Neural progenitor cell (in vitro differentiated cells): ENCODE measurements around the gene SLX4. TPM values are rescaled to one million over a fixed set of nuclear protein-coding genes. Genes with fewer than 3 reads are reported as not detected.

ENCODE experiments used
- DNase-seq: peaks from one replicate; pipeline ENCODE4 v3.0.0-alpha.2; 2016; ENCODE audit warnings: low spot score
- H2AFZ ChIP-seq: fragments of 200-600 bp; sonication (generic); replicated peaks from 2 replicates; pipeline ENCODE4 v1.6.1; 2016; ENCODE audit warnings: antibody characterized with exemption
- H3F3A ChIP-seq: fragments of 200-600 bp; sonication (generic); 2 replicates; pipeline ENCODE4 v1.6.1; 2016; ENCODE audit warnings: antibody characterized with exemption, low read depth
- H3K27ac ChIP-seq: fragments of 200-600 bp; sonication (generic); 2 replicates; pipeline ENCODE4 v1.5.1; 2016; ENCODE audit warnings: mild to moderate bottlenecking
- H3K27me3 ChIP-seq: fragments of 200-600 bp; sonication (generic); 2 replicates; pipeline ENCODE4 v1.6.1; 2016; ENCODE audit warnings: mild to moderate bottlenecking, moderate library complexity
- H3K36me3 ChIP-seq: fragments of 200-600 bp; sonication (generic); 2 replicates; pipeline ENCODE4 v1.5.1; 2016
- H3K4me1 ChIP-seq: fragments of 200-600 bp; sonication (generic); 2 replicates; pipeline ENCODE4 v1.6.1; 2016; ENCODE audit warnings: mixed run types
- H3K4me2 ChIP-seq: fragments of 200-600 bp; sonication (generic); 2 replicates; pipeline ENCODE4 v1.6.1; 2016
- H3K4me3 ChIP-seq: fragments of 200-600 bp; sonication (generic); 2 replicates; pipeline ENCODE4 v1.5.1; 2016
- H3K79me2 ChIP-seq: fragments of 200-600 bp; sonication (generic); 2 replicates; pipeline ENCODE4 v1.6.1; 2016; ENCODE audit warnings: low read depth
- H3K9ac ChIP-seq: fragments of 200-600 bp; sonication (generic); 2 replicates; pipeline ENCODE4 v1.6.1; 2016
- H3K9me3 ChIP-seq: fragments of 200-600 bp; sonication (generic); 2 replicates; pipeline ENCODE4 v1.5.1; 2016; ENCODE audit warnings: low read depth
- H4K20me1 ChIP-seq: fragments of 200-600 bp; sonication (generic); 2 replicates; pipeline ENCODE4 v1.6.1; 2016; ENCODE audit warnings: low read depth
- H3K27ac Mint-ChIP-seq: 3 replicates; pipeline ENCODE4 v1.8.0; 2021; ENCODE audit warnings: mixed read lengths
- H3K27me3 Mint-ChIP-seq: 2 replicates; pipeline ENCODE4 v1.8.0; 2022; ENCODE audit warnings: low read depth, mild to moderate bottlenecking, inconsistent platforms, moderate library complexity, mixed read lengths; ENCODE audit not compliant: insufficient read depth
- H3K36me3 Mint-ChIP-seq: 3 replicates; pipeline ENCODE4 v1.8.0; 2021; ENCODE audit warnings: mixed read lengths
- H3K4me1 Mint-ChIP-seq: 3 replicates; pipeline ENCODE4 v1.8.0; 2021; ENCODE audit warnings: mixed read lengths
- H3K4me3 Mint-ChIP-seq: 3 replicates; pipeline ENCODE4 v1.8.0; 2021; ENCODE audit warnings: mild to moderate bottlenecking, moderate library complexity, mixed read lengths
- H3K9me3 Mint-ChIP-seq: 3 replicates; pipeline ENCODE4 v1.8.0; 2020; ENCODE audit warnings: mixed read lengths
- EZH2 ChIP-seq: fragments of 200-600 bp; sonication (generic); IDR thresholded peaks from 2 replicates; pipeline ENCODE4 v1.6.1; 2017; ENCODE audit warnings: antibody characterized with exemption, mild to moderate bottlenecking, moderate library complexity
- EZH2phosphoT487 ChIP-seq: fragments of 200-600 bp; sonication (generic); IDR thresholded peaks from 2 replicates; pipeline ENCODE4 v1.6.1; 2017; ENCODE audit warnings: antibody characterized with exemption
- total RNA-seq: library from RNA; depleted of rRNA; stranded (reverse); fragments of >200 nt; gene quantifications from 2 replicates; pipeline ENCODE4 v1.2.3, GENCODE V29; 2015; ENCODE audit warnings: low replicate concordance
- TF ChIP-seq, protein P1 (sequence below): fragments of 200-600 bp; sonication (generic); IDR thresholded peaks from 2 replicates; pipeline ENCODE4 v1.5.1; 2017; ENCODE audit warnings: antibody characterized with exemption, mild to moderate bottlenecking

The SLX4 gene
- total RNA-seq, 1 donor from 2014 or later = 7.7 TPM

DNA sequence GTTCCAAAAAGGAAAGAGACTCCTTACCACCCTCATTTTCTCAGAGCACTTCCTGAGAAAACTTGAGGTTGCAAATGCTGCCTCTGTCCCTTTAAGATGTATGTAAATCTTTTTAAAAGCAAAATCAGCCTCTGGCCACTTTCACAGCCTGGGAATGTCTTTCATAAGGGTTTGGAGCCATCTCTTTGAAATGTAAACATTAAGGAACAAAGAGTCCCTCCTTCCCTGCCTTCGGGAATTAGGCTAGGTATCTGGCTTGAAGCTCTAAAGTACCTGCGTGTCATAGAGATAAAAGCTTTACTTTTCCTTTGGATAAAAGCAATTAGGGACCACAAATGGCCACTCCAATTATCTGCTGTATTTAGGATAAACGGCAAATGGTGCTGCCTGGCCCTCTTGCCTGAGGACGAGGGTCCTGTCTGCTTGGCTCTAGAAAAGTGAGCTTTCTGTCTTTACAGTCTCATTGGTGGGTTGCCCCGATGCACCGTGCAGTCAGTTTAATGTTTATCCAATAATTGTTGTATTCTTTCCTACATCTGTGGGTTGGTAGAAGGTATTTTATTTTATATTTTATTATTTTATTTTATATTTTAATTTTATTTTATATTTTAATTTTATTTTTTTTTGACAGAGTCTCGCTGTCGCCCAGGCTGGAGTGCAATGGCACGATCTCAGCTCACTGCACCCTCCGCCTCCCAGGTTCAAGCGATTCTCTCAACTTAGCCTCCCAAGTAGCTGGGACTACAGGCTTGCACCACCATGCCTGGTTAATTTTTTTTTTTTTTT, 58.1 kb downstream of the SLX4 start:
- Histone ChIP-seq H3K9ac (no peak overlapping the region), H3F3A (peaks cover 19% of the 10 kb centered on the region), H3K4me3 (peak overlapping the region; percentile 21), H3K27ac (no peak overlapping the region), H3K4me2 (peak overlapping the region; percentile 70), H3K27me3 (no peaks in the 10 kb centered on the region), H4K20me1 (no peaks in the 10 kb centered on the region), H3K79me2 (no peaks in the 10 kb centered on the region), H3K4me1 (peaks cover 10% of the 10 kb centered on the region), H2AFZ (peak overlapping the region; percentile 91), H3K36me3 (no peaks in the 10 kb centered on the region), H3K9me3 (no peaks in the 10 kb centered on the region)
- peaks cover 3% of the 10 kb centered on the region for H3K4me1 Mint-ChIP-seq
- H3K9me3 Mint-ChIP-seq = no peaks in the 10 kb centered on the region
- no peak overlapping the region for H3K4me3 Mint-ChIP-seq
- TF ChIP-seq, protein P1, sequence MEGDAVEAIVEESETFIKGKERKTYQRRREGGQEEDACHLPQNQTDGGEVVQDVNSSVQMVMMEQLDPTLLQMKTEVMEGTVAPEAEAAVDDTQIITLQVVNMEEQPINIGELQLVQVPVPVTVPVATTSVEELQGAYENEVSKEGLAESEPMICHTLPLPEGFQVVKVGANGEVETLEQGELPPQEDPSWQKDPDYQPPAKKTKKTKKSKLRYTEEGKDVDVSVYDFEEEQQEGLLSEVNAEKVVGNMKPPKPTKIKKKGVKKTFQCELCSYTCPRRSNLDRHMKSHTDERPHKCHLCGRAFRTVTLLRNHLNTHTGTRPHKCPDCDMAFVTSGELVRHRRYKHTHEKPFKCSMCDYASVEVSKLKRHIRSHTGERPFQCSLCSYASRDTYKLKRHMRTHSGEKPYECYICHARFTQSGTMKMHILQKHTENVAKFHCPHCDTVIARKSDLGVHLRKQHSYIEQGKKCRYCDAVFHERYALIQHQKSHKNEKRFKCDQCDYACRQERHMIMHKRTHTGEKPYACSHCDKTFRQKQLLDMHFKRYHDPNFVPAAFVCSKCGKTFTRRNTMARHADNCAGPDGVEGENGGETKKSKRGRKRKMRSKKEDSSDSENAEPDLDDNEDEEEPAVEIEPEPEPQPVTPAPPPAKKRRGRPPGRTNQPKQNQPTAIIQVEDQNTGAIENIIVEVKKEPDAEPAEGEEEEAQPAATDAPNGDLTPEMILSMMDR = no peak
- TF ChIP-seq EZH2phosphoT487 (peak; percentile 35), EZH2 (no peak)
- no peak overlapping the region for H3K27ac Mint-ChIP-seq
- no peaks in the 10 kb centered on the region for H3K36me3 Mint-ChIP-seq
- peaks cover 2% of the 10 kb centered on the region for H3K27me3 Mint-ChIP-seq
- peak; percentile 44 for DNase-seq

DNA sequence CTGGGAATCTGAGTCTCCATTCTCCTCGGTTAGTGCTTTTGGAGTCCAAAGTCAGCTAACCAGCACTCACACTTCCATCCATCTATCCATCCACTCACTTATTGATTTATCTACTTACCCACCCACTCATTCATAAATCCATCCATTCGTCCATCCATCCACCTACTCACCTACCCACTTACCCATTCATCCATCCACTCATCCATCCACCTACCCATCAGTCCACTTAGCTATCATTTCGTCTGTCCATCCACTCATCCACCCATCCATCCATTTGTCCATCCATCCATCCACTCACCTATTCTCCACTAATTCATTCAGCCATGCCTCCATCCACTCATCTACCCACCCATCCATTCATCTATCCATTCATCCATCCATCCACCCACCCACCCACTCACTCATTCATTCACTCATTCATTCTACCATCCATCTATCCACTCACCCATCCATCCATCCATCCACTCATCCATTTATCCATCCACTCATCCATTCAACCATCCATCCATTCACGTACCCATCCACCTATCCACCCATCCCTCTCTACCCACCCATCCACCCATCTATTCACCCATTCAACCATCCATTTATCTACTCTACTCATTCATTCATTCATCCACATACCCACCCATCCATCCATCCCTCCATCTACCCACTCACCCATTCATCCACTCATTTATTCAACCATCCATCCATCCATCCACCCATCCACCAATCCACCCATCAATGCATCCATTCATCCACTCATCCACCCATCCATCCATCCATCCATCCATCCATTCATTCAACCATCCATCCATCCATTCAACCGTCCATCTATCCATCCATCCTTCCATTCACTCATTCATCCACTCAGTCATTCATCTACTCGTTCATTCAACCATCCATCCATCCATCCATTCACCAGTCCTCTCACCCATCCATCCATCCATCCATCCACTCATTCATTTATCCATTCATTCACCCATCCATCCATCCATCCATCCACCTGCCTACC, 60.3 kb downstream of the SLX4 start:
- no peak overlapping the region for H3K9ac ChIP-seq
- peaks cover 19% of the 10 kb centered on the region for H3F3A ChIP-seq
- H3K9me3 ChIP-seq = no peaks in the 10 kb centered on the region
- H3K36me3 ChIP-seq = no peaks in the 10 kb centered on the region
- H3K27me3 Mint-ChIP-seq = peaks cover 4% of the 10 kb centered on the region
- H3K36me3 Mint-ChIP-seq = no peaks in the 10 kb centered on the region
- no peak overlapping the region for H3K27ac Mint-ChIP-seq
- no peak for DNase-seq
- peaks cover 3% of the 10 kb centered on the region for H3K4me1 Mint-ChIP-seq
- H4K20me1 ChIP-seq = no peaks in the 10 kb centered on the region
- no peak overlapping the region for H2AFZ ChIP-seq
- H3K4me3 ChIP-seq = no peak overlapping the region
- no peaks in the 10 kb centered on the region for H3K79me2 ChIP-seq
- H3K27me3 ChIP-seq = no peaks in the 10 kb centered on the region
- no peak overlapping the region for H3K4me2 ChIP-seq
- H3K4me3 Mint-ChIP-seq = no peak overlapping the region
- H3K9me3 Mint-ChIP-seq = no peaks in the 10 kb centered on the region
- TF ChIP-seq, protein P1 = no peak
- TF ChIP-seq EZH2phosphoT487 = no peak
- TF ChIP-seq EZH2 = no peak
- H3K27ac ChIP-seq = no peak overlapping the region
- H3K4me1 ChIP-seq = peaks cover 10% of the 10 kb centered on the region

DNA sequence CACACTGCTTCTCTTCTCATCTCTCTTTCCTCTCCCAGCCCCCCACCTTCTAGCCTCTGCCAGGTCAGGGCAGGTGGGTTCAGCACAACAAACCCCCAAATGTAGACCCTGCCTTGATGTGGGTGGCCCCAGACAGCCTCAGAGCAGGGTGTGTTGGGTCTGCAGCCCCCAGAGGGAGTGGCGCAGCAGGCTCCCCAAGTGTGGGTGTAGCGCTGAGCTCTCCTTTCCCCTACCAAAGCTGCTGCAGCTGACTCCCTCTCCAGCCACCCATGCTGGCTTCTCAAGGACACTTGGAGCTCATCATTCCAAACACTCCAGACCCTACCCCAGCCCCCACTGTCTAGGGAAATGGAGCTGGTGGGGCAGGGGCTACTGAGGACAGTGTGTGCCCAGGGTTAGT, 61.5 kb downstream of the SLX4 start:
- Histone ChIP-seq H3K36me3 (no peaks in the 10 kb centered on the region), H3F3A (peaks cover 19% of the 10 kb centered on the region), H3K4me1 (peaks cover 10% of the 10 kb centered on the region), H3K4me3 (no peak overlapping the region), H3K4me2 (no peak overlapping the region), H3K27ac (no peak overlapping the region), H3K9ac (no peak overlapping the region), H4K20me1 (no peaks in the 10 kb centered on the region), H3K27me3 (no peaks in the 10 kb centered on the region), H2AFZ (no peak overlapping the region), H3K9me3 (no peaks in the 10 kb centered on the region), H3K79me2 (no peaks in the 10 kb centered on the region)
- Mint-ChIP-seq H3K9me3 (no peaks in the 10 kb centered on the region), H3K36me3 (no peaks in the 10 kb centered on the region), H3K4me1 (peaks cover 3% of the 10 kb centered on the region), H3K4me3 (no peak overlapping the region), H3K27ac (no peak overlapping the region), H3K27me3 (peaks cover 4% of the 10 kb centered on the region)
- TF ChIP-seq, protein P1 = no peak
- TF ChIP-seq EZH2phosphoT487 (no peak), EZH2 (no peak)
- no peak for DNase-seq
